Stimulated activated naive B cell treated with anti-CD40 and anti-IgM and Interleukin-4, amounts not matched to agents 10 μg/mL and 1 μg/mL and 100 μg/mL, for 72 hours (primary cell): ENCODE results near the gene CTIF.

Source experiments
- ATAC-seq, 2 donors: fragments of 150-1000 bp; cut with Tn5 transposase; replicated peaks; 2 replicates each; pipeline ENCODE4 v1.10.0; 2021; ENCODE audit warnings: moderate library complexity in 1 of 2
- DNase-seq: peaks from one replicate; pipeline ENCODE4 v3.0.0; 2021
- H3K27ac Mint-ChIP-seq: one replicate; pipeline ENCODE4 v1.8.0; 2022; ENCODE audit warnings: mild to moderate bottlenecking, mixed read lengths
- H3K27me3 Mint-ChIP-seq, 2 donors: one replicate each; pipeline ENCODE4 v1.8.0; 2022; ENCODE audit warnings: mixed read lengths in 2 of 2
- H3K36me3 Mint-ChIP-seq, 2 donors: one replicate each; pipeline ENCODE4 v1.8.0; 2022; ENCODE audit warnings: mixed read lengths in 2 of 2, mild to moderate bottlenecking in 1 of 2
- H3K4me1 Mint-ChIP-seq, 2 donors: one replicate each; pipeline ENCODE4 v1.8.0; 2022; ENCODE audit warnings: mixed read lengths in 2 of 2, mild to moderate bottlenecking in 1 of 2
- H3K4me3 Mint-ChIP-seq, 2 donors: one replicate each; pipeline ENCODE4 v1.8.0; 2022; ENCODE audit warnings: mild to moderate bottlenecking in 2 of 2, mixed read lengths in 2 of 2, moderate library complexity in 1 of 2
- H3K9me3 Mint-ChIP-seq, 2 donors: one replicate each; pipeline ENCODE4 v1.8.0; 2022; ENCODE audit warnings: mixed read lengths in 2 of 2, mild to moderate bottlenecking in 1 of 2

Gene CTIF

GRCh38 chr18:48702346-48703027 lies 163.7 kb downstream of the CTIF start:
- no peaks in the 10 kb centered on the region for H3K27me3 Mint-ChIP-seq
- no peaks in the 10 kb centered on the region for H3K9me3 Mint-ChIP-seq
- no peak overlapping the region for H3K4me3 Mint-ChIP-seq
- no peak for DNase-seq
- H3K4me1 Mint-ChIP-seq, result peaks cover 20 to 21% of the 10 kb centered on the region in 2 donors
- ATAC-seq, result no peak
- H3K36me3 Mint-ChIP-seq, result peaks cover 0 to 7% of the 10 kb centered on the region in 2 donors
- no peak overlapping the region for H3K27ac Mint-ChIP-seq

GRCh38 chr18:48703028-48703386 lies 164.2 kb downstream of the CTIF start:
- Mint-ChIP-seq H3K4me3 (no peak overlapping the region), H3K9me3 (peaks cover 0 to 3% of the 10 kb centered on the region in 2 donors), H3K27ac (no peak overlapping the region), H3K4me1 (peaks cover 20 to 21% of the 10 kb centered on the region in 2 donors), H3K36me3 (peaks cover 0 to 7% of the 10 kb centered on the region in 2 donors), H3K27me3 (no peaks in the 10 kb centered on the region)
- ATAC-seq (no peak), DNase-seq (no peak)

GRCh38 chr18:48703418-48703817 lies 164.6 kb downstream of the CTIF start:
- DNase-seq, result no peak
- Mint-ChIP-seq H3K4me3 (no peak overlapping the region), H3K36me3 (peaks cover 0 to 7% of the 10 kb centered on the region in 2 donors), H3K27me3 (no peaks in the 10 kb centered on the region), H3K9me3 (peaks cover 0 to 3% of the 10 kb centered on the region in 2 donors), H3K4me1 (peaks cover 20% of the 10 kb centered on the region in 2 donors), H3K27ac (no peak overlapping the region)
- ATAC-seq, result no peak

GRCh38 chr18:48705043-48705442 lies 166.2 kb downstream of the CTIF start:
- Mint-ChIP-seq H3K27me3 (no peaks in the 10 kb centered on the region), H3K4me1 (peaks cover 10 to 12% of the 10 kb centered on the region in 2 donors), H3K36me3 (peaks cover 0 to 6% of the 10 kb centered on the region in 2 donors), H3K4me3 (no peak overlapping the region), H3K9me3 (peaks cover 0 to 3% of the 10 kb centered on the region in 2 donors), H3K27ac (no peak overlapping the region)
- DNase-seq (no peak), ATAC-seq (no peak)

- DNase-seq (no peak), ATAC-seq (no peak)
- Mint-ChIP-seq H3K4me1 (peaks cover 5 to 10% of the 10 kb centered on the region in 2 donors), H3K4me3 (no peak overlapping the region), H3K36me3 (peaks cover 0 to under 1% of the 10 kb centered on the region in 2 donors), H3K9me3 (peaks cover 0 to 3% of the 10 kb centered on the region in 2 donors), H3K27ac (no peak overlapping the region), H3K27me3 (no peaks in the 10 kb centered on the region)
Observed at GRCh38 chr18:48705531-48705930, 166.7 kb downstream of the CTIF start.

GRCh38 chr18:48706731-48707130 lies 167.9 kb downstream of the CTIF start:
- Mint-ChIP-seq H3K36me3 (no peaks in the 10 kb centered on the region), H3K4me3 (no peak overlapping the region), H3K4me1 (peaks cover 8 to 10% of the 10 kb centered on the region in 2 donors), H3K27me3 (no peaks in the 10 kb centered on the region), H3K9me3 (peaks cover 0 to 3% of the 10 kb centered on the region in 2 donors), H3K27ac (no peak overlapping the region)
- ATAC-seq (peak in 1 of 2 donors; percentile 25), DNase-seq (no peak)

- no peak for DNase-seq
- Mint-ChIP-seq H3K27ac (no peak overlapping the region), H3K4me3 (no peak overlapping the region), H3K9me3 (peaks cover 0 to 3% of the 10 kb centered on the region in 2 donors), H3K36me3 (no peaks in the 10 kb centered on the region), H3K27me3 (no peaks in the 10 kb centered on the region), H3K4me1 (peaks cover 10 to 15% of the 10 kb centered on the region in 2 donors)
- ATAC-seq, result no peak
Observed at GRCh38 chr18:48707636-48708296, 168.9 kb downstream of the CTIF start.

- no peak overlapping the region for H3K27ac Mint-ChIP-seq
- H3K4me3 Mint-ChIP-seq, result no peak overlapping the region
- DNase-seq (no peak), ATAC-seq (no peak)
- peaks cover 7 to 10% of the 10 kb centered on the region in 2 donors for H3K4me1 Mint-ChIP-seq
- H3K27me3 Mint-ChIP-seq, result no peaks in the 10 kb centered on the region
- H3K36me3 Mint-ChIP-seq, result no peaks in the 10 kb centered on the region
- H3K9me3 Mint-ChIP-seq, result peaks cover 0 to 3% of the 10 kb centered on the region in 2 donors
Observed at GRCh38 chr18:48708807-48709206, 170.0 kb downstream of the CTIF start.

- Mint-ChIP-seq H3K4me1 (peaks cover 7 to 10% of the 10 kb centered on the region in 2 donors), H3K27ac (no peak overlapping the region), H3K9me3 (peaks cover 0 to 3% of the 10 kb centered on the region in 2 donors), H3K4me3 (no peak overlapping the region), H3K27me3 (no peaks in the 10 kb centered on the region), H3K36me3 (no peaks in the 10 kb centered on the region)
- DNase-seq, result no peak
- no peak for ATAC-seq
Observed at GRCh38 chr18:48709371-48710062, 170.7 kb downstream of the CTIF start.

GRCh38 chr18:48711651-48712486 lies 173.0 kb downstream of the CTIF start:
- H3K27me3 Mint-ChIP-seq, result no peaks in the 10 kb centered on the region
- ATAC-seq, result peak; percentile 64 to 70
- H3K4me1 Mint-ChIP-seq, result peaks cover 18 to 24% of the 10 kb centered on the region in 2 donors
- H3K27ac Mint-ChIP-seq, result peak overlapping the region; percentile 71
- no peaks in the 10 kb centered on the region for H3K36me3 Mint-ChIP-seq
- H3K4me3 Mint-ChIP-seq, result no peak overlapping the region
- peaks cover 0 to 3% of the 10 kb centered on the region in 2 donors for H3K9me3 Mint-ChIP-seq
- DNase-seq, result peak; percentile 18

- peaks cover 0 to 2% of the 10 kb centered on the region in 2 donors for H3K9me3 Mint-ChIP-seq
- H3K36me3 Mint-ChIP-seq, result peaks cover 0 to 4% of the 10 kb centered on the region in 2 donors
- H3K27ac Mint-ChIP-seq, result no peak overlapping the region
- ATAC-seq, result no peak
- no peaks in the 10 kb centered on the region for H3K27me3 Mint-ChIP-seq
- no peak overlapping the region for H3K4me3 Mint-ChIP-seq
- no peak for DNase-seq
- H3K4me1 Mint-ChIP-seq, result peaks cover 18 to 24% of the 10 kb centered on the region in 2 donors
Observed at GRCh38 chr18:48713309-48713708, 174.5 kb downstream of the CTIF start.

GRCh38 chr18:48714873-48715272 lies 176.0 kb downstream of the CTIF start:
- H3K27me3 Mint-ChIP-seq, result no peaks in the 10 kb centered on the region
- no peak for ATAC-seq
- no peak overlapping the region for H3K27ac Mint-ChIP-seq
- H3K9me3 Mint-ChIP-seq, result peaks cover 0 to 2% of the 10 kb centered on the region in 2 donors
- H3K4me1 Mint-ChIP-seq, result peaks cover 18 to 24% of the 10 kb centered on the region in 2 donors
- peaks cover 8 to 15% of the 10 kb centered on the region in 2 donors for H3K36me3 Mint-ChIP-seq
- no peak for DNase-seq
- H3K4me3 Mint-ChIP-seq, result no peak overlapping the region

GRCh38 chr18:48715711-48716361 lies 177.0 kb downstream of the CTIF start:
- Mint-ChIP-seq H3K27ac (peak overlapping the region; percentile 68), H3K36me3 (peaks cover 8 to 15% of the 10 kb centered on the region in 2 donors), H3K9me3 (peaks cover 0 to 2% of the 10 kb centered on the region in 2 donors), H3K4me1 (peaks cover 20 to 24% of the 10 kb centered on the region in 2 donors), H3K4me3 (no peak overlapping the region), H3K27me3 (no peaks in the 10 kb centered on the region)
- ATAC-seq (peak; percentile 94), DNase-seq (no peak)
